ENCODE measurements around the gene FTCDNL1.

FTCDNL1 gene

GRCh38 chr2:199797431-199798403 lies 53.3 kb downstream of the FTCDNL1 start:
- TF ChIP-seq, protein P1, sequence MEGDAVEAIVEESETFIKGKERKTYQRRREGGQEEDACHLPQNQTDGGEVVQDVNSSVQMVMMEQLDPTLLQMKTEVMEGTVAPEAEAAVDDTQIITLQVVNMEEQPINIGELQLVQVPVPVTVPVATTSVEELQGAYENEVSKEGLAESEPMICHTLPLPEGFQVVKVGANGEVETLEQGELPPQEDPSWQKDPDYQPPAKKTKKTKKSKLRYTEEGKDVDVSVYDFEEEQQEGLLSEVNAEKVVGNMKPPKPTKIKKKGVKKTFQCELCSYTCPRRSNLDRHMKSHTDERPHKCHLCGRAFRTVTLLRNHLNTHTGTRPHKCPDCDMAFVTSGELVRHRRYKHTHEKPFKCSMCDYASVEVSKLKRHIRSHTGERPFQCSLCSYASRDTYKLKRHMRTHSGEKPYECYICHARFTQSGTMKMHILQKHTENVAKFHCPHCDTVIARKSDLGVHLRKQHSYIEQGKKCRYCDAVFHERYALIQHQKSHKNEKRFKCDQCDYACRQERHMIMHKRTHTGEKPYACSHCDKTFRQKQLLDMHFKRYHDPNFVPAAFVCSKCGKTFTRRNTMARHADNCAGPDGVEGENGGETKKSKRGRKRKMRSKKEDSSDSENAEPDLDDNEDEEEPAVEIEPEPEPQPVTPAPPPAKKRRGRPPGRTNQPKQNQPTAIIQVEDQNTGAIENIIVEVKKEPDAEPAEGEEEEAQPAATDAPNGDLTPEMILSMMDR (IDR thresholded peaks at IDR 0.05; ENCODE audit: low read length), result no peak
- TF ChIP-seq EZH2 (optimal IDR thresholded peaks at IDR 0.05; ENCODE audit: low read depth, low read length), result no peak
- TF ChIP-seq EZH2phosphoT487 (IDR thresholded peaks at IDR 0.05; ENCODE audit: low read length), result no peak
- Histone ChIP-seq H3K9me2 (replicated peaks; ENCODE audit: insufficient read depth, low read length) (no peaks in the 10 kb centered on the region), H4K20me1 (ENCODE audit: insufficient read depth, low read length) (no peaks in the 10 kb centered on the region), H3K4me3 (ENCODE audit: low read length) (no peak overlapping the region), H3K9me3 (replicated peaks; ENCODE audit: insufficient read depth, low read length) (no peaks in the 10 kb centered on the region), H3K4me2 (ENCODE audit: low read depth, low read length) (no peak overlapping the region), H2AFZ (ENCODE audit: low read length) (no peak overlapping the region), H3K27me3 (replicated peaks; ENCODE audit: insufficient read depth, low read length) (no peaks in the 10 kb centered on the region), H3K9ac (ENCODE audit: low read length) (no peak overlapping the region), H3K36me3 (replicated peaks; ENCODE audit: insufficient read depth, low read length) (no peaks in the 10 kb centered on the region), H3K79me2 (ENCODE audit: low read length) (no peaks in the 10 kb centered on the region), H3F3A (ENCODE audit: insufficient read depth, low read length) (no peaks in the 10 kb centered on the region), H3K4me1 (ENCODE audit: low read length) (no peaks in the 10 kb centered on the region), H3K27ac (ENCODE audit: low read length) (no peak overlapping the region)
- DNase-seq, result no peak

DNA sequence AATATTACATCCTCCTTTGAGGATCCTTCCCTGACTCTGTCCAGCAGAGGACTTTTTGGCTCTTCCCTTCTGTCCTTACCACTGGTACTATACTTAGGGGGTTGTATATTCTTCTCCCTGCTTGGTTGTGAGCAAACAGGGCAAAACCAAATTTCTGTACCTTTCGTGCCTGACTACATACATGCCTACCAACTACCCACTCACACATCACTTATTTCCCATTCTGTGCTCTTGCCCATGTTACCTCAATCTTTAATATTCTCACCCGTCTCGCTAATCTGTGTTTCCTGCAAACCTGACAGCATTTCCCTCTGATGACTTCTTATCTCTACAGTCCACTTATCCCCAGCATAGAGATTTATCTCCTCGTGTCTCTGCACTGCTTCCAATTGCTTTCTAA lies 58.6 kb downstream of the FTCDNL1 start:
- H3K9me3 ChIP-seq (replicated peaks; ENCODE audit: insufficient read depth, low read length), result no peaks in the 10 kb centered on the region
- no peaks in the 10 kb centered on the region for H3K79me2 ChIP-seq (ENCODE audit: low read length)
- no peaks in the 10 kb centered on the region for H3K4me1 ChIP-seq (ENCODE audit: low read length)
- no peaks in the 10 kb centered on the region for H3K27me3 ChIP-seq (replicated peaks; ENCODE audit: insufficient read depth, low read length)
- no peak overlapping the region for H3K4me2 ChIP-seq (ENCODE audit: low read depth, low read length)
- DNase-seq, result no peak
- no peaks in the 10 kb centered on the region for H3K9me2 ChIP-seq (replicated peaks; ENCODE audit: insufficient read depth, low read length)
- H3K36me3 ChIP-seq (replicated peaks; ENCODE audit: insufficient read depth, low read length), result no peaks in the 10 kb centered on the region
- H3K27ac ChIP-seq (ENCODE audit: low read length), result no peak overlapping the region
- H3F3A ChIP-seq (ENCODE audit: insufficient read depth, low read length), result no peaks in the 10 kb centered on the region
- H3K9ac ChIP-seq (ENCODE audit: low read length), result no peak overlapping the region
- H3K4me3 ChIP-seq (ENCODE audit: low read length), result no peak overlapping the region
- no peak overlapping the region for H2AFZ ChIP-seq (ENCODE audit: low read length)
- no peak for TF ChIP-seq EZH2 (optimal IDR thresholded peaks at IDR 0.05; ENCODE audit: low read depth, low read length)
- TF ChIP-seq, protein P1 (IDR thresholded peaks at IDR 0.05; ENCODE audit: low read length), result no peak
- TF ChIP-seq EZH2phosphoT487 (IDR thresholded peaks at IDR 0.05; ENCODE audit: low read length), result no peak
- no peaks in the 10 kb centered on the region for H4K20me1 ChIP-seq (ENCODE audit: insufficient read depth, low read length)

DNA sequence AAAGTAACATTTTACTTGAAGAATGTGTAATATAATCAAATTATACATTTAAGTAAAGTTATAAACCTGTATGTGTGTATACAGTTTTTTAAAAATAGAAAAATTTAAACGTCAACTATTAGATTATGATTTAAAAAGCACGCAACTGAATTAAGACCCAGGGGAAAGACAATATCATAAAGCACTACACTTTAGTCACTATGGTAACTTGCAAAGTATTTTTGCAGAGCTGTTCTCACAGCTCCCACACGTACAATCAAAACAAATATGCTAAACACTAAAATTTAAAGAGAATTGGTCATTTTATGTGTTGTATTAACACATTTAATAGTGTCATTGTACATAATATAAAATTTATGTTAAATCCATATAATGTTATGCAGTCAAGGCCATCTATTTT lies 59.7 kb downstream of the FTCDNL1 start:
- no peaks in the 10 kb centered on the region for H3K27me3 ChIP-seq (replicated peaks; ENCODE audit: insufficient read depth, low read length)
- no peak overlapping the region for H3K9ac ChIP-seq (ENCODE audit: low read length)
- no peak overlapping the region for H2AFZ ChIP-seq (ENCODE audit: low read length)
- TF ChIP-seq EZH2 (optimal IDR thresholded peaks at IDR 0.05; ENCODE audit: low read depth, low read length) (no peak), EZH2phosphoT487 (IDR thresholded peaks at IDR 0.05; ENCODE audit: low read length) (no peak)
- TF ChIP-seq, protein P1 (IDR thresholded peaks at IDR 0.05; ENCODE audit: low read length), result no peak
- H4K20me1 ChIP-seq (ENCODE audit: insufficient read depth, low read length), result no peaks in the 10 kb centered on the region
- no peak overlapping the region for H3K4me2 ChIP-seq (ENCODE audit: low read depth, low read length)
- H3F3A ChIP-seq (ENCODE audit: insufficient read depth, low read length), result no peaks in the 10 kb centered on the region
- no peaks in the 10 kb centered on the region for H3K36me3 ChIP-seq (replicated peaks; ENCODE audit: insufficient read depth, low read length)
- H3K4me3 ChIP-seq (ENCODE audit: low read length), result no peak overlapping the region
- H3K79me2 ChIP-seq (ENCODE audit: low read length), result no peaks in the 10 kb centered on the region
- no peaks in the 10 kb centered on the region for H3K9me2 ChIP-seq (replicated peaks; ENCODE audit: insufficient read depth, low read length)
- no peaks in the 10 kb centered on the region for H3K9me3 ChIP-seq (replicated peaks; ENCODE audit: insufficient read depth, low read length)
- no peak for DNase-seq
- no peak overlapping the region for H3K27ac ChIP-seq (ENCODE audit: low read length)
- no peaks in the 10 kb centered on the region for H3K4me1 ChIP-seq (ENCODE audit: low read length)
